ENCODE data around the gene VTI1A. TPM values are rescaled to one million over a fixed set of nuclear protein-coding genes. Genes with fewer than 3 reads are reported as not detected.

VTI1A gene
- polyA plus RNA-seq, 1 donor: 17.2 TPM

Other genes starting within 250 kb of the VTI1A start
- 0.09 TPM for gene TECTB, start 163.8 kb upstream of the VTI1A start, polyA plus RNA-seq
- 361 TPM for gene ACSL5, start 73.1 kb upstream of the VTI1A start, polyA plus RNA-seq
- gene ZDHHC6, start 301 bp upstream of the VTI1A start, polyA plus RNA-seq: 60.6 TPM